IPS-20b (cell line): ENCODE measurements around the gene SERPINC1.
"Not testable (repeated sequence)": the region's sequence is repeated elsewhere in the genome, so short reads cannot be mapped to it uniquely, and the experiment has no call there.

Source experiments
- H3K27ac ChIP-seq: one replicate; pipeline ENCODE4 v1.5.1; 2013; ENCODE audit warnings: low read length
- H3K27me3 ChIP-seq: 2 replicates; pipeline ENCODE4 v1.6.1; 2013; ENCODE audit warnings: mild to moderate bottlenecking, low read length, inconsistent platforms; ENCODE audit not compliant: insufficient read depth
- H3K36me3 ChIP-seq: 2 replicates; pipeline ENCODE4 v1.6.1; 2013; ENCODE audit warnings: low read depth, mild to moderate bottlenecking, inconsistent platforms, low read length, moderate library complexity; ENCODE audit not compliant: insufficient read depth
- H3K4me1 ChIP-seq: 2 replicates; pipeline ENCODE4 v1.6.1; 2013; ENCODE audit warnings: mild to moderate bottlenecking, control low read depth, inconsistent platforms, low read length, moderate library complexity; ENCODE audit not compliant: insufficient read depth
- H3K4me3 ChIP-seq: 2 replicates; pipeline ENCODE4 v1.5.1; 2013; ENCODE audit warnings: mild to moderate bottlenecking, low read length, inconsistent platforms
- H3K9ac ChIP-seq: 2 replicates; pipeline ENCODE4 v1.6.1; 2013; ENCODE audit warnings: low read depth, mild to moderate bottlenecking, inconsistent platforms, low read length, moderate library complexity
- H3K9me3 ChIP-seq: 2 replicates; pipeline ENCODE4 v1.6.1; 2013; ENCODE audit warnings: mild to moderate bottlenecking, low read depth, low read length, inconsistent platforms; ENCODE audit not compliant: insufficient read depth

The SERPINC1 gene

GRCh38 chr1:173887627-173888026, 29.5 kb downstream of the SERPINC1 start:
- Histone ChIP-seq H3K9me3 (no peaks in the 10 kb centered on the region), H3K9ac (peak overlapping the region; percentile 3; the same call in 1 of the 2 replicates), H3K4me3 (no peak overlapping the region), H3K36me3 (peaks cover 21% of the 10 kb centered on the region), H3K27ac (no peak overlapping the region), H3K27me3 (no peaks in the 10 kb centered on the region), H3K4me1 (peaks cover 16% of the 10 kb centered on the region)

GRCh38 chr1:173886746-173887611, 30.1 kb downstream of the SERPINC1 start:
- Histone ChIP-seq H3K27me3 (no peaks in the 10 kb centered on the region), H3K9ac (no peak overlapping the region), H3K36me3 (peaks cover 21% of the 10 kb centered on the region), H3K27ac (no peak overlapping the region), H3K4me1 (peaks cover 16% of the 10 kb centered on the region), H3K9me3 (no peaks in the 10 kb centered on the region), H3K4me3 (no peak overlapping the region)

- H3K9ac ChIP-seq, result no peak overlapping the region
- peaks cover 21% of the 10 kb centered on the region for H3K36me3 ChIP-seq
- peaks cover 16% of the 10 kb centered on the region for H3K4me1 ChIP-seq
- H3K4me3 ChIP-seq, result no peak overlapping the region
- H3K27me3 ChIP-seq, result no peaks in the 10 kb centered on the region
- no peak overlapping the region for H3K27ac ChIP-seq
- H3K9me3 ChIP-seq, result no peaks in the 10 kb centered on the region
These were observed 32.4 kb downstream of the SERPINC1 start for GRCh38 chr1:173884701-173885100.

GRCh38 chr1:173881117-173881516, 36.0 kb downstream of the SERPINC1 start:
- H3K27me3 ChIP-seq, H3K4me3 ChIP-seq, H3K9ac ChIP-seq, H3K9me3 ChIP-seq, H3K4me1 ChIP-seq, H3K27ac ChIP-seq: not testable (repeated sequence)
- peaks cover 32% of the 10 kb centered on the region for H3K36me3 ChIP-seq

- Histone ChIP-seq H3K4me3 (no peak overlapping the region), H3K36me3 (peaks cover 43% of the 10 kb centered on the region), H3K9me3 (no peaks in the 10 kb centered on the region), H3K9ac (no peak overlapping the region), H3K27ac (no peak overlapping the region), H3K4me1 (no peaks in the 10 kb centered on the region), H3K27me3 (no peaks in the 10 kb centered on the region)
These were observed 38.9 kb downstream of the SERPINC1 start for GRCh38 chr1:173878251-173878650.

GRCh38 chr1:173876732-173877131, 40.4 kb downstream of the SERPINC1 start:
- Histone ChIP-seq H3K27me3 (no peaks in the 10 kb centered on the region), H3K36me3 (peaks cover 47% of the 10 kb centered on the region), H3K4me1 (no peaks in the 10 kb centered on the region), H3K4me3 (no peak overlapping the region), H3K9ac (no peak overlapping the region), H3K27ac (no peak overlapping the region), H3K9me3 (no peaks in the 10 kb centered on the region)

- H3K36me3 ChIP-seq, result peaks cover 56% of the 10 kb centered on the region
- H3K27me3 ChIP-seq, result no peaks in the 10 kb centered on the region
- H3K27ac ChIP-seq, result no peak overlapping the region
- no peak overlapping the region for H3K9ac ChIP-seq
- H3K9me3 ChIP-seq, result no peaks in the 10 kb centered on the region; the same call in 1 of the 2 replicates
- H3K4me3 ChIP-seq, result no peak overlapping the region
- peaks cover 7% of the 10 kb centered on the region; the same call in 1 of the 2 replicates for H3K4me1 ChIP-seq
These were observed 45.6 kb downstream of the SERPINC1 start for GRCh38 chr1:173871500-173871899.

- Histone ChIP-seq H3K9ac (no peak overlapping the region), H3K27ac (no peak overlapping the region), H3K36me3 (peaks cover 56% of the 10 kb centered on the region), H3K27me3 (no peaks in the 10 kb centered on the region), H3K4me3 (no peak overlapping the region), H3K4me1 (peaks cover 7% of the 10 kb centered on the region; the same call in 1 of the 2 replicates), H3K9me3 (no peaks in the 10 kb centered on the region; the same call in 1 of the 2 replicates)
These were observed 46.0 kb downstream of the SERPINC1 start for GRCh38 chr1:173871091-173871490.

- no peak overlapping the region for H3K9ac ChIP-seq
- H3K4me3 ChIP-seq, result no peak overlapping the region
- H3K27me3 ChIP-seq, result no peaks in the 10 kb centered on the region
- peaks cover 7% of the 10 kb centered on the region for H3K4me1 ChIP-seq
- peaks cover 56% of the 10 kb centered on the region for H3K36me3 ChIP-seq
- no peaks in the 10 kb centered on the region; the same call in 1 of the 2 replicates for H3K9me3 ChIP-seq
- no peak overlapping the region for H3K27ac ChIP-seq
These were observed 46.7 kb downstream of the SERPINC1 start for GRCh38 chr1:173870252-173871075.

GRCh38 chr1:173869021-173869359, 48.1 kb downstream of the SERPINC1 start:
- peaks cover 12% of the 10 kb centered on the region for H3K4me1 ChIP-seq
- peak overlapping the region; percentile 49 for H3K27ac ChIP-seq

GRCh38 chr1:173868266-173869020, 48.7 kb downstream of the SERPINC1 start, which contains the start of gene ZBTB37:
TSS of gene ZBTB37 (plus strand) at chr1:173868380. CDS start at chr1:173870226, 1,846 bp downstream.
- H3K9ac ChIP-seq, result peak within 1 kb of the TSS; percentile 100
- H3K4me3 ChIP-seq, result peak within 1 kb of the TSS; percentile 99
- peaks cover 12% of the 10 kb centered on the region for H3K4me1 ChIP-seq
- H3K27ac ChIP-seq, result peak within 1 kb of the TSS; percentile 92
- no peaks in the 10 kb centered on the region for H3K27me3 ChIP-seq
- H3K9me3 ChIP-seq, result no peaks in the 10 kb centered on the region; the same call in 1 of the 2 replicates
- H3K36me3 ChIP-seq, result peaks cover 65% of the 10 kb centered on the region

More at GRCh38 chr1:173869021-173869359, 48.1 kb downstream of the SERPINC1 start:
- peaks cover 65% of the 10 kb centered on the region for H3K36me3 ChIP-seq
- peak overlapping the region; percentile 86 for H3K9ac ChIP-seq
- peak overlapping the region; percentile 99 for H3K4me3 ChIP-seq
- H3K27me3 ChIP-seq, result no peaks in the 10 kb centered on the region
- H3K9me3 ChIP-seq, result no peaks in the 10 kb centered on the region; the same call in 1 of the 2 replicates
